IMR-90 (cell line): ENCODE data around the gene TRAP1. TPM values are rescaled to one million over a fixed set of nuclear protein-coding genes. Genes with fewer than 3 reads are reported as not detected.

Experiments
- ATAC-seq: fragments of 200-7000 bp; cut with Tn5 transposase; 2 replicates; pipeline ENCODE4 v1.9.1; 2020; ENCODE audit warnings: low read depth, mild to moderate bottlenecking, moderate library complexity
- BruUV-seq: library from RNA; stranded (reverse); fragments of 400-500 nt; replicated peaks from 2 replicates; lab custom pipeline; 2021; lab: Mats Ljungman, UMichigan
- CTCF ChIA-PET: fragments of 300-600 bp; formaldehyde crosslinking; extraction: SDS; loops from one replicate; lab custom pipeline; 2021; ENCODE audit warnings: antibody characterized with exemption; lab: Yijun Ruan, JAX
- POLR2A ChIA-PET: fragments of 300-600 bp; sonication (Branson Sonifier 250); formaldehyde crosslinking; loops from one replicate; lab custom pipeline; 2022; ENCODE audit warnings: antibody characterized with exemption; ENCODE audit not compliant: unreplicated experiment; lab: Charles Lee
- DNase-seq: peaks from one replicate; pipeline ENCODE4 v3.0.0; 2013
- H2AFZ ChIP-seq: replicated peaks from 2 replicates; pipeline ENCODE3; 2013; ENCODE audit warnings: low read length, mild to moderate bottlenecking; ENCODE audit not compliant: poor library complexity
- H2AK5ac ChIP-seq: 2 replicates; pipeline ENCODE4 v1.6.1; 2013; ENCODE audit warnings: low read depth, low read length, inconsistent platforms
- H2AK9ac ChIP-seq: replicated peaks from 2 replicates; pipeline ENCODE3; 2013; ENCODE audit warnings: mild to moderate bottlenecking, low read depth, low read length, moderate library complexity; ENCODE audit not compliant: poor library complexity
- H2BK120ac ChIP-seq: 2 replicates; pipeline ENCODE4 v1.6.1; 2013; ENCODE audit warnings: low read depth, low read length, inconsistent platforms
- H2BK15ac ChIP-seq: 3 replicates; pipeline ENCODE4 v1.6.1; 2013; ENCODE audit warnings: low read depth, low read length, inconsistent platforms
- H2BK20ac ChIP-seq: 2 replicates; pipeline ENCODE4 v1.6.1; 2013; ENCODE audit warnings: low read depth, mild to moderate bottlenecking, inconsistent platforms, low read length, moderate library complexity
- H2BK5ac ChIP-seq: 2 replicates; pipeline ENCODE4 v1.6.1; 2013; ENCODE audit warnings: mild to moderate bottlenecking, low read depth, low read length, inconsistent platforms; ENCODE audit not compliant: poor library complexity, severe bottlenecking
- H3K14ac ChIP-seq: replicated peaks from 2 replicates; pipeline ENCODE4 v1.6.1; 2013; ENCODE audit warnings: low read depth, low read length, inconsistent platforms
- H3K18ac ChIP-seq: 2 replicates; pipeline ENCODE4 v1.6.1; 2013; ENCODE audit warnings: low read depth, low read length, control low read depth
- H3K23ac ChIP-seq: 2 replicates; pipeline ENCODE4 v1.6.1; 2013; ENCODE audit warnings: low read depth, low read length, inconsistent platforms
- H3K27ac ChIP-seq: 2 replicates; pipeline ENCODE4 v1.5.1; 2013; ENCODE audit warnings: mild to moderate bottlenecking, control low read depth, low read length; ENCODE audit not compliant: insufficient read depth
- H3K27me3 ChIP-seq: 2 replicates; pipeline ENCODE4 v1.6.1; 2013; ENCODE audit warnings: low read length; ENCODE audit not compliant: control insufficient read depth, insufficient read depth
- H3K36me3 ChIP-seq: 2 replicates; pipeline ENCODE4 v1.6.1; 2013; ENCODE audit warnings: low read length, mixed read lengths; ENCODE audit not compliant: control insufficient read depth, insufficient read depth
- H3K4ac ChIP-seq: 2 replicates; pipeline ENCODE4 v1.6.1; 2013; ENCODE audit warnings: low read depth, low read length, inconsistent platforms
- H3K4me1 ChIP-seq: 2 replicates; pipeline ENCODE4 v1.6.1; 2013; ENCODE audit warnings: low read length, mixed read lengths; ENCODE audit not compliant: control insufficient read depth, insufficient read depth
- H3K4me2 ChIP-seq: 2 replicates; pipeline ENCODE4 v1.6.1; 2013; ENCODE audit warnings: low read depth, mild to moderate bottlenecking, control low read depth, low read length, moderate library complexity
- H3K4me3 ChIP-seq: 2 replicates; pipeline ENCODE4 v1.5.1; 2013; ENCODE audit warnings: low read depth, mild to moderate bottlenecking, control low read depth, low read length, moderate library complexity; ENCODE audit not compliant: insufficient read depth
- H3K56ac ChIP-seq: 2 replicates; pipeline ENCODE4 v1.6.1; 2013; ENCODE audit warnings: low read length, inconsistent platforms; ENCODE audit not compliant: insufficient read depth; ENCODE audit errors: extremely low read depth
- H3K79me1 ChIP-seq, 2 experiments: 2 replicates each; pipeline ENCODE4 v1.6.1; 2013; ENCODE audit warnings: low read length in 2 of 2, inconsistent platforms in 1 of 2, low read depth in 1 of 2
- H3K9ac ChIP-seq: 2 replicates; pipeline ENCODE4 v1.6.1; 2013; ENCODE audit warnings: low read depth, low read length, control low read depth
- H3K9me1 ChIP-seq: 2 replicates; pipeline ENCODE4 v1.6.1; 2013; ENCODE audit warnings: low read length, inconsistent platforms; ENCODE audit not compliant: insufficient read depth
- H3K9me3 ChIP-seq: 2 replicates; pipeline ENCODE4 v1.6.1; 2013; ENCODE audit warnings: low read length; ENCODE audit not compliant: control insufficient read depth, insufficient read depth
- H4K20me1 ChIP-seq: 2 replicates; pipeline ENCODE4 v1.6.1; 2013; ENCODE audit warnings: low read length, inconsistent platforms; ENCODE audit not compliant: insufficient read depth
- H4K5ac ChIP-seq: 2 replicates; pipeline ENCODE4 v1.6.1; 2013; ENCODE audit warnings: mild to moderate bottlenecking, low read depth, low read length, control low read depth
- H4K8ac ChIP-seq, 2 experiments: 2 replicates each; pipeline ENCODE4 v1.6.1; 2013; ENCODE audit warnings: low read depth in 2 of 2, low read length in 2 of 2, control low read depth in 1 of 2, inconsistent platforms in 1 of 2
- H4K91ac ChIP-seq: 2 replicates; pipeline ENCODE4 v1.6.1; 2013; ENCODE audit warnings: low read depth, low read length, inconsistent platforms; ENCODE audit not compliant: insufficient read depth
- BHLHE40 ChIP-seq: fragments of 150-350 bp; IDR thresholded peaks from 2 replicates; pipeline ENCODE4 v1.6.1; 2016; ENCODE audit warnings: mild to moderate bottlenecking, low read depth, low read length
- CEBPB ChIP-seq: IDR thresholded peaks from 2 replicates; pipeline ENCODE4 v1.6.1; 2012; ENCODE audit warnings: low read depth, low read length, improper control_type of control experiment
- CHD1 ChIP-seq: IDR thresholded peaks from 2 replicates; pipeline ENCODE4 v1.6.1; 2012; ENCODE audit warnings: low read depth, low read length, improper control_type of control experiment
- CTCF ChIP-seq: conservative IDR thresholded peaks from 2 replicates; pipeline ENCODE4 v1.5.1; 2012; ENCODE audit warnings: mild to moderate bottlenecking, low read depth, low read length, improper control_type of control experiment
- FOS ChIP-seq: fragments of 150-350 bp; IDR thresholded peaks from 2 replicates; pipeline ENCODE4 v1.6.1; 2016; ENCODE audit warnings: low read depth, low read length
- MAFK ChIP-seq: IDR thresholded peaks from 2 replicates; pipeline ENCODE4 v1.6.1; 2012; ENCODE audit warnings: low read depth, low read length, improper control_type of control experiment
- MAZ ChIP-seq: IDR thresholded peaks from 2 replicates; pipeline ENCODE4 v1.6.1; 2012; ENCODE audit warnings: low read depth, mild to moderate bottlenecking, low read length, improper control_type of control experiment, moderate library complexity, borderline replicate concordance
- MXI1 ChIP-seq: IDR thresholded peaks from 2 replicates; pipeline ENCODE4 v1.6.1; 2012; ENCODE audit warnings: low read depth, mild to moderate bottlenecking, low read length, moderate library complexity, borderline replicate concordance
- NFE2L2 ChIP-seq: fragments of 150-350 bp; IDR thresholded peaks from 2 replicates; pipeline ENCODE4 v1.6.1; 2016; ENCODE audit warnings: low read depth, mild to moderate bottlenecking, low read length
- POLR2A ChIP-seq: IDR thresholded peaks from 2 replicates; pipeline ENCODE4 v1.6.1; 2012; ENCODE audit warnings: mild to moderate bottlenecking, low read depth, low read length
- RAD21 ChIP-seq: IDR thresholded peaks from 2 replicates; pipeline ENCODE4 v1.6.1; 2012; ENCODE audit warnings: low read length, improper control_type of control experiment
- RCOR1 ChIP-seq: IDR thresholded peaks from 2 replicates; pipeline ENCODE4 v1.6.1; 2012; ENCODE audit warnings: mild to moderate bottlenecking, low read length, improper control_type of control experiment; ENCODE audit not compliant: insufficient replicate concordance
- RFX5 ChIP-seq: IDR thresholded peaks from 2 replicates; pipeline ENCODE4 v1.8.0; 2012; ENCODE audit warnings: low read depth, mild to moderate bottlenecking, low read length, moderate library complexity
- SMC3 ChIP-seq: fragments of 150-350 bp; IDR thresholded peaks from 2 replicates; pipeline ENCODE4 v1.6.1; 2016; ENCODE audit warnings: low read depth, mild to moderate bottlenecking, antibody characterized with exemption, low read length, moderate library complexity
- USF2 ChIP-seq: fragments of 150-350 bp; IDR thresholded peaks from 2 replicates; pipeline ENCODE4 v1.6.1; 2017; ENCODE audit warnings: mild to moderate bottlenecking, antibody characterized with exemption, low read length, low read depth
- WGBS, 2 experiments: methylation state at CpG; one replicate each; pipeline versions ENCODE4 v1.1.5 to v1.1.7; 2013; ENCODE audit warnings: missing lambda C conversion rate in 2 of 2; ENCODE audit not compliant: insufficient read length in 1 of 2; ENCODE audit errors: extremely low coverage in 2 of 2; 5-methylcytosine and 5-hydroxymethylcytosine counted together
- dilution Hi-C: fragments of 300-500 bp; cut with HindIII; formaldehyde crosslinking; loops from one replicate; pipeline ENCODE4 v1.14.3; 2018; ENCODE audit warnings: low sequenced_read_pairs; ENCODE audit not compliant: unreplicated experiment
- in situ Hi-C: fragments of 300-500 bp; cut with MboI; formaldehyde crosslinking; loops from 3 replicates; pipeline ENCODE4 v1.14.3; 2019; ENCODE audit warnings: low sequenced_read_pairs, inconsistent platforms, mixed read lengths
- intact Hi-C: fragments of 100-400 bp; cut with micrococcal nuclease; formaldehyde crosslinking; loops from 2 replicates; pipeline ENCODE4 v1.10.0; 2022
- polyA plus RNA-seq, 3 experiments: library from polyadenylated mRNA; depleted of rRNA; stranded (reverse); fragments of >200 nt; gene quantifications; 2 replicates each; pipeline ENCODE4 v1.2.3, GENCODE V29; 2012; ENCODE audit warnings: low replicate concordance in 1 of 3
- total RNA-seq: library from RNA; depleted of rRNA; stranded (reverse); fragments of >200 nt; gene quantifications from 2 replicates; pipeline ENCODE4 v1.2.3, GENCODE V29; 2012

Gene TRAP1
- total and polyA plus RNA-seq, 2 of the 4 experiments (the other 2 are of a cell fraction): 139 to 145 TPM

DNA sequence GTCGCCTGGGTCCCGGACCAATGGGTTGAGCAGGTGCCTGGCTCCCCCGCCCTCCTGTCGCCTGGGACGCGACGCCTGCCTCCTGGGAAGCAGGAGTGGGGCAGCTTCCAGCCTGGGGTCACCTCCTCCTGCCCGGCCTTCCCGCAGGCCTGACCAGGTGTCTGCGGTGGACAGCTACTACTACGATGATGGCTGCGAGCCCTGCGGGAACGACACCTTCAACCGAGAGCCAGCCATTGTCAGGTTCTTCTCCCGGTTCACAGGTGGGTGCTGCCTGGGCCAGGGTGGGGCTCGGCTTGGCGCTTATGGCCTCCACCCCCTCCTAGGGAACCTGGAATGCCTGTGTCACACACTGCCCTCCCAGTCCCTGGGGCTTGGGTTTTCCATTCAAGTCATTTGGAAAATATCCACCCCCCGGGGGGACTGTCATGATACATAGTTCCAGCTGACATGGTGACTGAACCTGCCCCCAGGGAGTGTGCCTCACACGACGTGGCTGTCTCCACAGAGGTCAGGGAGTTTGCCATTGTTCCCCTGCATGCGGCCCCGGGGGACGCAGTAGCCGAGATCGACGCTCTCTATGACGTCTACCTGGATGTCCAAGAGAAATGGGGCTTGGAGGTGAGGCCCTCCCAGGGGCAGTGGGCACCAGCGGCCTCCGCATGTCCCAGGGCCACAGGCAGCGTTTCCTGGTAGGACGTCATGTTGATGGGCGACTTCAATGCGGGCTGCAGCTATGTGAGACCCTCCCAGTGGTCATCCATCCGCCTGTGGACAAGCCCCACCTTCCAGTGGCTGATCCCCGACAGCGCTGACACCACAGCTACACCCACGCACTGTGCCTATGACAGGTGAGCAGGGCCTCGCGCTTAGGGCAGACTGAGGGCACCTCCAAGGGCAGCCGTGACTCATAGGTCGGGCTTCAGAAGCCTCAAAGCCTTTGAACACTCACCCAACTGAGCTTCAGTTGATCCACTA lies 60.5 kb downstream of the TRAP1 start:
- in situ Hi-C loops: no loop called here
- H4K20me1 ChIP-seq: peaks cover 10% of the 10 kb centered on the region
- H4K91ac ChIP-seq: no peak overlapping the region
- no peaks in the 10 kb centered on the region for H3K27me3 ChIP-seq
- no peak overlapping the region for H3K56ac ChIP-seq
- H4K5ac ChIP-seq: no peak overlapping the region
- no peak overlapping the region for H3K4me3 ChIP-seq
- H2BK120ac ChIP-seq: no peak overlapping the region
- POLR2A ChIA-PET: no interaction called here
- BruUV-seq: no TSS peak
- CTCF ChIA-PET: no interaction called here
- H3K9me3 ChIP-seq: no peaks in the 10 kb centered on the region
- no peak overlapping the region for H2AK9ac ChIP-seq
- WGBS, 2 experiments: 89% methylated on average over 17 of the region's 42 CpGs; no CpG with 5 or more reads in 1 of the 2 experiments
- dilution Hi-C loops: no loop called here
- no peaks in the 10 kb centered on the region for H3K4me1 ChIP-seq
- no peak overlapping the region for H3K14ac ChIP-seq
- H2BK5ac ChIP-seq: no peak overlapping the region
- no peak overlapping the region for H3K18ac ChIP-seq
- H2AFZ ChIP-seq: no peak overlapping the region
- H3K9me1 ChIP-seq: peaks cover 10% of the 10 kb centered on the region; the same call in 1 of the 2 replicates
- no peak overlapping the region for H3K27ac ChIP-seq
- peaks cover 59% of the 10 kb centered on the region for H3K36me3 ChIP-seq
- no peak overlapping the region for H3K9ac ChIP-seq
- H3K4me2 ChIP-seq: no peak overlapping the region
- H3K79me1 ChIP-seq: peaks cover 0 to 12% of the 10 kb centered on the region in 2 experiments; a peak in 1 of 4 replicates
- no peak overlapping the region for H2BK20ac ChIP-seq
- intact Hi-C loops: no loop called here
- DNase-seq: no peak
- ATAC-seq: no peak
- no peak overlapping the region for H4K8ac ChIP-seq
- H3K4ac ChIP-seq: no peak overlapping the region
- no peak overlapping the region for H3K23ac ChIP-seq
- no peak overlapping the region for H2BK15ac ChIP-seq
- H2AK5ac ChIP-seq: no peak overlapping the region
- no peak for TF ChIP-seq BHLHE40
- no peak for TF ChIP-seq USF2
- no peak for TF ChIP-seq MAZ
- TF ChIP-seq CTCF: no peak
- no peak for TF ChIP-seq MAFK
- TF ChIP-seq CHD1: no peak
- no peak for TF ChIP-seq CEBPB
- TF ChIP-seq MXI1: no peak
- no peak for TF ChIP-seq NFE2L2
- TF ChIP-seq FOS: no peak
- TF ChIP-seq SMC3: no peak
- TF ChIP-seq RAD21: no peak
- TF ChIP-seq POLR2A: no peak
- TF ChIP-seq RFX5: no peak
- no peak for TF ChIP-seq RCOR1
